Mucosa of stomach (tissue), 1 donor: ENCODE results near the gene DIO2.

Experiments used
- H3K27me3 ChIP-seq: one replicate; pipeline ENCODE4 v1.7.0; 2013; ENCODE audit warnings: mild to moderate bottlenecking, low read length; ENCODE audit not compliant: control insufficient read depth, insufficient read depth
- H3K36me3 ChIP-seq: one replicate; pipeline ENCODE4 v1.7.0; 2013; ENCODE audit warnings: low read length; ENCODE audit not compliant: control insufficient read depth, insufficient read depth
- H3K4me1 ChIP-seq: one replicate; pipeline ENCODE4 v1.7.0; 2013; ENCODE audit warnings: mild to moderate bottlenecking, low read length; ENCODE audit not compliant: control insufficient read depth, insufficient read depth
- H3K4me3 ChIP-seq: one replicate; pipeline ENCODE4 v1.7.0; 2013; ENCODE audit warnings: low read length
- H3K9ac ChIP-seq: one replicate; pipeline ENCODE4 v1.7.0; 2013; ENCODE audit warnings: mild to moderate bottlenecking, low read length, moderate library complexity
- H3K9me3 ChIP-seq: one replicate; pipeline ENCODE4 v1.7.0; 2013; ENCODE audit warnings: mild to moderate bottlenecking, low read length, moderate library complexity; ENCODE audit not compliant: control insufficient read depth
- donor health status: Pancreatic carcinoma.

Gene DIO2

DNA sequence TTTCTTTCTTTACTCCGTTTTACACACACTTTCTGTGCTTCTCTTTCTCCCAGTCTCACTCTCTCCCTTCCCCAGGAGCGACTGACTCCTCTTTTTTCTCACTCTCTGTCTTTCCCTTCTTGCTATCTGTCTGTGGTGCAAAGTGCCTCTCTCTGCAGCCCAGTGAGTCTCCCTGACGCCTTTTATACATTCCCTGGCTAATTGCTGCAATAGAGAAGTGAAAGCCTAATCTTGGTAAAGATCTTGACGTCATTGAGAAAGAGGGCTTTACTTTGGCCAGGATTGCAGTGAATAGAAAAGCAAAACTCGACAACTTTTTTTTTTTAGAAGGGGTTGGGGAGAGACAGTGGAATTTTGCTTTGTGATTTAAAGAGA lies 706 bp upstream of the DIO2 start:
- Histone ChIP-seq H3K36me3 (no peaks in the 10 kb centered on the region), H3K9me3 (no peaks in the 10 kb centered on the region), H3K9ac (no peak overlapping the region), H3K4me3 (no peak overlapping the region), H3K4me1 (peaks cover 12% of the 10 kb centered on the region), H3K27me3 (peaks cover 11% of the 10 kb centered on the region)

DNA sequence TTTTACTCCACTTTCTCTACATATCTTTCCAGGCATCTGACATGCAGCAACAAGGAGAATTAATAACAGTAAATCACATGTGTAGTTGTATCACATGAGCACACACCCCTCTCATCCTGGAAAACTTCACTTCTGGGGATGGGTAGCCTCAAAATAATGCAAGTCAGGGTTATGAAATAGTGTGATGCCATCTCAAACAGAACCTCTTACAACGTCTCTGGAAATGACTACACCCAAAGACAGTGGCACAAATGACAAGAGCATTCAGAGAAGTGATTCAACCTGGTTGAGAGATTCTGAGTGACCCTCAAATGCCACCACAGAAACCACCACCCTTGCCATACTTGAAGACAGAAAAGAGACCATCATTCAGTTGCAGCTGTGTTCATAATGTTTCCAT lies 2.8 kb downstream of the DIO2 start:
- H3K4me3 ChIP-seq, result no peak overlapping the region
- H3K9me3 ChIP-seq, result no peaks in the 10 kb centered on the region
- no peak overlapping the region for H3K9ac ChIP-seq
- H3K27me3 ChIP-seq, result peaks cover 11% of the 10 kb centered on the region
- no peaks in the 10 kb centered on the region for H3K36me3 ChIP-seq
- H3K4me1 ChIP-seq, result no peaks in the 10 kb centered on the region

DNA sequence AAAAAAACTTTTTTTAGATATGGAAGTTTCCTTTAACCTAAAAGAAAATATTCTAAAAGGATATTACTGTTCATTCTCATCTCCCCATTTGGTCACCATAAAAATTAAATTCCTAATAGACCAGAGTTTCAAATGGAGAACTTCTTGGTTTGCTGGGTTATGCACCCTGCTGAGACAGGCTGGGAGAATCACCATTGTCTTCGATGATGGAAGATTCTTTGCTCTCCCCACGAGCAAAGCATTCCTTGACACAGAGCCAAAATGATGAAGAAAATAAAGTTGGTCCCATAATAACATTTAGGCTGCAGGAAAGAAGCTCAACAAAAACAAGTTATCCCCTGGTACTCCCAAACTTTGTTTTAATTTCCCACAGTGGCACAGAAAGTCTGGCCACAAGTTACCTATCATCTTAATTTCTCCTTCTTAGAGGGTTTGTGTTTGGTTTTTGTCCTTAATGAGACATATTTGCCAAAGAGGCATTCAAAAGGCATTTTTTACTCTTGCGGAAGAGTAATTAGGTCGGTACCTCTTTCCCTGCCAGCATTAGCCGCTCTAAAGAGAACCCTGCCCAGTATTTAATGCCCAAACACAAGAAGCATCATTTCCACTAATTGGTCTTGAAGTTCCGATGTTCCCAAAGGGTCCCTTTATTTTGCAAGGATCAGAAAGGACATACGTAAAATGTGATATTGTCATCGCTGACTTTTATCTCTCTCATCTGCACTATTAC lies 4.8 kb downstream of the DIO2 start:
- Histone ChIP-seq H3K9me3 (no peaks in the 10 kb centered on the region), H3K9ac (no peak overlapping the region), H3K4me1 (no peaks in the 10 kb centered on the region), H3K36me3 (no peaks in the 10 kb centered on the region), H3K4me3 (no peak overlapping the region), H3K27me3 (peaks cover 11% of the 10 kb centered on the region)

DNA sequence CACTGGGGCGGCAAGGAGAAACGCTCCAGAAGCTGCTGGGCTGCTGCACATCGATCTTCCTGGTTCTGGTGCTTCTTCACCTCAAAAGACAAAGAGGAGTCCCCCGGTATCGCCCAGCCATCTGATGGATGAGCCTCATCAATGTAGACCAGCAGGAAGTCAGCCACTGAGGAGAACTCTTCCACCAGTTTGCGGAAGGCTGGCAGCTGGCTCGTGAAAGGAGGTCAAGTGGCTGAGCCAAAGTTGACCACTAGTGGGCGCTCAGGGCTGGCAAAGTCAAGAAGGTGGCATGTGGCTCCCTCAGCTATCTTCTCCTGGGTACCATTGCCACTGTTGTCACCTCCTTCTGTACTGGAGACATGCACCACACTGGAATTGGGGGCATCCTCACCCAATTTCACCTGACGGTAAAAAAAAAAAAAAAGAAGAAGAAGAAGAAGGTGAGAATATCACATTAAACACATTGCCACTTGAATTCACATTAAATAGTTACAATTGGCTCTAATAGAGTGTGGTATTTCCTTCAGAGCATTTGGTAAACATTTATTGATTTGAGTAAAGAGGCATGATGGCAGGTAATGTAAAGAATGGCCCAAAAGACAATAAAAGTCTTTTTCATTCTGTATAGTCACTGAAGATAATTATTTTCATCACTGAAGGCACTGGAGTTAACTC lies 8.3 kb downstream of the DIO2 start:
- no peak overlapping the region for H3K4me3 ChIP-seq
- H3K9ac ChIP-seq, result no peak overlapping the region
- H3K27me3 ChIP-seq, result no peaks in the 10 kb centered on the region
- no peaks in the 10 kb centered on the region for H3K4me1 ChIP-seq
- no peaks in the 10 kb centered on the region for H3K36me3 ChIP-seq
- no peaks in the 10 kb centered on the region for H3K9me3 ChIP-seq

GRCh38 chr14:80200093-80200492 lies 11.2 kb downstream of the DIO2 start:
- H3K9me3 ChIP-seq, result no peaks in the 10 kb centered on the region
- H3K4me1 ChIP-seq, result no peaks in the 10 kb centered on the region
- no peaks in the 10 kb centered on the region for H3K27me3 ChIP-seq
- H3K9ac ChIP-seq, result no peak overlapping the region
- no peaks in the 10 kb centered on the region for H3K36me3 ChIP-seq
- H3K4me3 ChIP-seq, result no peak overlapping the region

DNA sequence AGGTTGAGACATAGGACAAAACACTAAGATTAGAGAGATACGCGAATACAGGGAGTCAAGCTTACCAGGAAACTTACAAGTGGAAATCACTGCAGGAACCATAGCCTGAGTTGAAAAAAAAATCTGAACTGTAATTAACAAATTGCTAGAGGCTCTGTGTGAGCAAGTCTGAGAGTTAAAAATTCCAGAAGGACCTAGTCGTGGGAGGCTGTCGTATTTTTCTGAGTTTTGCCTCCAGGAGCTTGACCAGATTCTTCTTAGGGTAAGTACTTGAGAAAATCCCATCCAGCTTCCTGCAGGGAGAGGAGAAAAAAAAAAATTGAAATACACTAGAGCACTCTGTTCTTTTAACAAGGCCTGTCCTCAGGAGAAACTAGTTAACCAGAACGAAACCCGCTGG lies 22.7 kb downstream of the DIO2 start:
- Histone ChIP-seq H3K27me3 (no peaks in the 10 kb centered on the region), H3K36me3 (no peaks in the 10 kb centered on the region), H3K4me1 (no peaks in the 10 kb centered on the region), H3K9ac (no peak overlapping the region), H3K4me3 (no peak overlapping the region), H3K9me3 (no peaks in the 10 kb centered on the region)

GRCh38 chr14:80186301-80186800 lies 25.0 kb downstream of the DIO2 start:
- Histone ChIP-seq H3K27me3 (no peaks in the 10 kb centered on the region), H3K9me3 (no peaks in the 10 kb centered on the region), H3K36me3 (no peaks in the 10 kb centered on the region), H3K4me1 (no peaks in the 10 kb centered on the region), H3K9ac (no peak overlapping the region), H3K4me3 (no peak overlapping the region)

DNA sequence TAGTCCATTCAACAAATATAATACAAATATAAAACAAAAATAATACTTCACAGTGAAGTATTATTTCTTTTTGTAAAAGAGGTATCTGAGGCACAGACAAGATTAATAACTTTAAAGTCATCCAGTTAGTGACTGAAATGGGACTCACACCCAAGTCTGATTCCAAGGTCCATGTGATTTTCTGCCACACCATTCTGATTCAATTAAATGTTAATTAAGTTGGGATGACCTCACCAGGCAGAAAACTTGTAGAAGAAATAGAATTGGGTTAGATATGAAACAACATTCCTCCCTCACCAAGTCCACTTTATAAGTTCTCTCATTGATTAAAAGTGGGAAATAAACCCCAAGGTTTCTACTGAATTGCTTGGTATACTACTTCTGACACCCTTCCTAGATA lies 34.4 kb downstream of the DIO2 start:
- no peaks in the 10 kb centered on the region for H3K27me3 ChIP-seq
- no peak overlapping the region for H3K9ac ChIP-seq
- H3K4me1 ChIP-seq, result no peaks in the 10 kb centered on the region
- H3K4me3 ChIP-seq, result no peak overlapping the region
- no peaks in the 10 kb centered on the region for H3K9me3 ChIP-seq
- no peaks in the 10 kb centered on the region for H3K36me3 ChIP-seq

GRCh38 chr14:80172375-80173051 lies 38.8 kb downstream of the DIO2 start:
- H3K9me3 ChIP-seq, result no peaks in the 10 kb centered on the region
- no peak overlapping the region for H3K9ac ChIP-seq
- no peaks in the 10 kb centered on the region for H3K27me3 ChIP-seq
- no peaks in the 10 kb centered on the region for H3K4me1 ChIP-seq
- H3K4me3 ChIP-seq, result no peak overlapping the region
- no peaks in the 10 kb centered on the region for H3K36me3 ChIP-seq

DNA sequence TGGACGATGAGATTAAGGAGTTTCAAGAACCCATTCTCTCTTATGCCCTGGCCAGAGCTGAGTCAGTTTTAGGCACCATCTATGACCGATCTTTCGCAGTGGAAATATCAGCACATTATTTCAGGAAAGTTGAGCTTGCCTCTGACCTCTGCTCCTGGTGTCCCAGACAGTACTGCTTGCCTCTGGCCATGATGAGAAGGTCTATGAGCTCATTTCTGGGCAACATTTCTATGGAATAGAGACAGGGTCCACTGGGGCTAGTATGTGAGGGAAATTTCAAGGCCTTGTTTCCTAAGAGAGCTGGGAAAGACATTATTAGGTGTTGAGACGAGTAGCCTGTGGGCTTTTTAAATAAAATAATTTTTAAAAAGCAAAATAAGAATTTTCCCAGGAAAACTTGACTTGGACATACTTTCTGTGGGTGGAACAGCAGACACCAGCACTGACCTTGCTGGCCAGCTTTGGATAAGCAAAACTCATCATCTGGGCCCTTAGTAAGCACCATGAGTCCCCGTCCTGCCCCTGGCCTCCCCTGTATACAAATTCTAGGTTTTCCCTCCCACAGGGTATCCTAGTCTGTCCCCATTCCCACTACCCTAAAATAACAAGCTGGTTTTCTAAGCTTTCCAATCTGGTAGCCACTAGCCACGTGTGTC lies 43.4 kb downstream of the DIO2 start:
- Histone ChIP-seq H3K27me3 (no peaks in the 10 kb centered on the region), H3K9me3 (no peaks in the 10 kb centered on the region), H3K9ac (no peak overlapping the region), H3K4me3 (no peak overlapping the region), H3K36me3 (no peaks in the 10 kb centered on the region), H3K4me1 (no peaks in the 10 kb centered on the region)

GRCh38 chr14:80164991-80165721 lies 46.1 kb downstream of the DIO2 start:
- H3K36me3 ChIP-seq, result no peaks in the 10 kb centered on the region
- no peaks in the 10 kb centered on the region for H3K9me3 ChIP-seq
- no peak overlapping the region for H3K9ac ChIP-seq
- no peaks in the 10 kb centered on the region for H3K27me3 ChIP-seq
- H3K4me3 ChIP-seq, result no peak overlapping the region
- no peaks in the 10 kb centered on the region for H3K4me1 ChIP-seq
